GM18526 (cell line): ENCODE measurements around the gene ARHGAP19.

Source experiments
- POLR2A ChIP-seq: IDR thresholded peaks from 3 replicates; pipeline ENCODE4 v1.6.1; 2011; ENCODE audit not compliant: insufficient read length; ENCODE audit errors: extremely low read depth

Gene ARHGAP19

DNA sequence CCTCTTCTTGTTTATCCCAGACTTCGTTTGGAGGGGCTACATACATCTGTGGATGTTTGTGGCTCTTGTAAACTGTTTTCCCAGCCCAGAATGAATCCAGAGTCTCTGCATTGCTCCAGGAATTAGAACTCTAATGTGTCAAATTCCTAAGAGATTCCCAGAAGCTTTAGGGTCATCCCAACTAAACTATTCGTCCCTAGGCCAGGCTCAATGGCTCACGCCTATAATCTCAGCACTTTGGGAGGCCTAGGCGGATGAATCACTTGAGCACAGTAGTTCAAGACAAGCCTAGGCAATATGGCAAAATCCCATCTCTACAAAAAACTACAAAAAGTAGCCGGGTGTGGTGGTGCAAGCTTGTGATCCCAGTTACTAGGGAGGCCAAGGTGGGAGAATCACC lies 28.5 kb downstream of the ARHGAP19 start:
- TF ChIP-seq POLR2A = no peak

DNA sequence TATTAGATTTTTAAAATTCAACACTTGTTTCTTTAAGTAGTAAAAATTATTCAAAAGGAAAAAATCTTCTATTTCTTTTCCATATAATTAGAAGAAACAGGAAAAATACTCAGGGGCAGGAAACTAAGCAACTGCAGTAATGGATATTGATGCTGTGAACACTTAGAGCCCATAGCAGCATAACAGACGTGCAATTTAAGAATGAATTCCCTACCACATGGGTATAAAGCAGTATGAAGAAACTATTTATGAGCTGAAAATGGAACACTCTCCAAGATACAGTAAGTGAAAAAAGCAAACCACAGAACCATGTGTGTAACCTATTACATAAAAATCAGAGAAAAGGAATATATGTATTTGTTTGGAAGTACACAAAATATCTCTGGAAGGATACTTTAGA lies 30.8 kb downstream of the ARHGAP19 start:
- TF ChIP-seq POLR2A = no peak

DNA sequence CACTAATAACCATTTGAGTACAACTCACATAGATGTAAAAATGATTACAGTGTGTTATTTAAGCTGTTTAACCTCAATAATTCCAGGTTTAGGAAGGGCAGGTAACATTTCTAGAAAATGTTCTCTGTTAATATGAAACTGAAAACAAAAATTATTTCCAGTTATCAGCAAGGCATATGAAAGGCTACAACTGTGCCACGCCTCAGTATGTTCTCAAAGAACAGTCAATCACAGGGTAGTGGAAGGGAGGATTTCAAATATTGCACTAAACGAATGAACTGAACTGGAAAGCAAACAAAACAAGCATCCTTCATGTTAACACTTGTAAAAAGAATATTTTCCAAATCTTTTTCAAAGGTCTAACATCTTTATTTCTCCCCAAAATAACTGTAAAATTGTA lies 31.3 kb downstream of the ARHGAP19 start:
- no peak for TF ChIP-seq POLR2A

DNA sequence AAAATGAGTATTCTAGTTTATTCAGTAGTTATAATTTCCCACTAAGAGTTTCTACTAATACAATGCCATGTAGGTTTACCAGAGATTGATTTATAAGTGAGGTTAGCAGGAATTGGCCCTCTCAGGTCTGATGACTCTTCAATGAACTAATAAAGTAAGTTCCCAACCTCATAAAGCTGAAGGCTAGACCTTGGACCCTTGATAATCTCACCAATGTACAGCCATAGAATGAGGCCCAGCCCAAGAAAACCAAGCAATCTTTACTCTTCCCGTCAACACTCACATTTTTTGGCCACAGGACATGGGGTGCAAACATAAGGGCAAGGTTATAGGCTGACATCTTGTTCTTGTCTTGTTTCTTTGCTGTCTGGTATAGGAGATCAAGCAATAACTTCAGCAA lies 33.3 kb downstream of the ARHGAP19 start:
- TF ChIP-seq POLR2A = no peak

DNA sequence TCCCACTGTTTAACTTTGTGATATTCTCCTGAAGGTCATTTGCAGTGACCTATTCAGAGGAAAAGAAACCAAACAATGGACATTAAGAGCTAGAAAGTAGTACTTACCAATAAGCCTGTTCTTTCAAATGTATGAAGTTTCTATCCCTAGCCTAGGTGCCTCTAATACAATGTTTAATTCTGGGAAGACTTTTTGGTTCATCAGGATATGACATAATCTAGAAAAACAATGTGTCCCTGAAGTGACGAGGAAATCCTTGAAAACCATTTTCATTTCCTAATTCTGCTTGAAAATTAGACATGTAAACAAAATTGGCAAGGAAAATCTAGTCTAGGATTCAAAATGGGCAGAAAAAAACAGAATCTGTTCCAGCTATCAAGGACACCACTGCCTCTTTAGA lies 36.1 kb downstream of the ARHGAP19 start:
- no peak for TF ChIP-seq POLR2A

DNA sequence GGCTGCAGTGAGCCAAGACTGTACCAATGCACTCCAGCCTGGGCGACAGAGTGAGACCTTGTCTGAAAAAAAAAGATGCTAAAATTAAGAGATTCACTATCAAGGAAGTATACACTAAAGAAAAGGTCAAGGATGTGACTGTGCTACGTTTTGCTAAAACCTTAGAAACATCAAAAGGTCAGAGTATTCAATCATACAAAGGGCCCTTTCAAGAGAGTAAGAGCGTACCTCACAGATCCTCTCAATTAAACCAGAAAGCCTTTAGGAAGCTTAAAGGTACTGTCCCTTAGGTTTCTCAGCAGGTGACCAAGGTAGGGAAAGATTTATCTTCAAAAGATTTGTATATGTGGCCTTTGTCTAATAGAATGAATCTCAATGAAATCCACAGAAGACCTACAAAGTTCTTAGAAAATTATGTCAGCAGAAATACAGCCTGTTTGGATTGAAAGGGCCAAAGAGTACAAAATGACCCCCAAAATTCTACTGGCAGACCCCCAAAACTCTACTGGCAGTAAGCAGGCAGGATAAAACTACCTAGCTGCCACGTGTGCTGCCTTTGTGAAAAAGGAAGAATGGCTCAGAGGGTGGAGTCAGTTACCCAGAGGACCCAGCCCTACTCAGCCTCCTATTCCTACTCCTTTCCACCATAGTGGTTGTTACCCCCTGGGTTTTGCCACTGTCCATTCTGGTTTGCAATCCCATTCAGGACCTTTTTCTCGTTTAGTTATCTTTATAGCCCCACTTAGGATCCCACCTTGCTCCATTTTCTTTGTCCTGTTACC lies 36.7 kb downstream of the ARHGAP19 start:
- TF ChIP-seq POLR2A = no peak

DNA sequence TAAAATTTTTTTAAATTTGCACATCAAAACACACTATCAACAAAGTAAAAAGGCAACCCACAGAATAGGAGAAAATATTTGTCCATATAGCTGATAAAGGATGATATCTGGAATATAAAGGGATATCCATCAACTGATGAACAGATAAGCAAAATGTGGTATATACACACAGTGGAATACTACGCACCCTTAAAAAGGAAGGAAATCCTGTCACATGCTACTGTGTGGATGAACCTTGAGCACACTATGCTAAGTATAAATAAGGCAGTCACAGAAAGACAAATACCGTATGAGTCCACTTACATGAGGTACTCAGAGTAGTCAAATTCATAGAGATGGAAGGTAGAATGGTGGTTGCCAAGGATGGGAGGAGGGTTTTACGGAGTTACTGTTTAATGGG lies 37.7 kb downstream of the ARHGAP19 start:
- no peak for TF ChIP-seq POLR2A

DNA sequence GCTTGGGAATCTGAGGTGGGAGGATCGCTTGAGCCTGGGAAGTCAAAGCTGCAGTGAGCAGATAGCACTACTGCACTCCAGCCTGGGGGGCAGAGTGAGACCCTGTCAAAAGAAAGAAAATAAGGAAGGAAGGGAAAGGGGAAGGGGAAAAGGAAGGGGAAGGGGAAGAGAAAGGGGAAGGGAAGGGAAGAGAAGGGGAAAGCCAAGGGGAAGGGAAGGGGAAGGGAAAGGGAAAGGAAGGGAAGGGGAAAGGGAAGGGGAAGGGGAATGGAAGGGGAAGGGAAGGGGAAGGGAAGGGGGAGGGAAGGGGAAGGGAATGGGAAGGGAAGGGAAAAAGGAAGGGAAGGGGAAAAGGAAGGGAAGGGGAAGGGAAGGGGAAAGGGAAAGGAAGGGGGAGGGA lies 41.5 kb downstream of the ARHGAP19 start:
- TF ChIP-seq POLR2A = no peak

DNA sequence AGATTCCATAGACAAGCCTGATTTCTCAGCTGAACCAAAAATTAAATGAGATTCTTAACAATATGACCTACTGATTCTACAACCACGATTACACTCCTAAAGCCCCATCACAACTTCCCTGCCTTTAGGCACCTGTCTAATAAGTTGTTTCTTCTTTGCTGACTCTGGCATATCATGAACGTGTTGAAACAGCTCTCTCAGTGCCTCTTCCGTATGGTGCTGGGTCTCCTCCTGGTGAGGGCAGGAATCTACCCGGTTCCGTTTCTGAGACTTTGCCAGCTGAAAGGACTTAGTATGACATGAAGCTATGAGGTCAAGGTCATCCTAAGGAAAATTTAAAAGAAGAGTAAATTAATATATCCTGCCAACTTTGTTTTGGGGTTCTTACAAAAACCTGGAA lies 48.6 kb downstream of the ARHGAP19 start:
- no peak for TF ChIP-seq POLR2A

DNA sequence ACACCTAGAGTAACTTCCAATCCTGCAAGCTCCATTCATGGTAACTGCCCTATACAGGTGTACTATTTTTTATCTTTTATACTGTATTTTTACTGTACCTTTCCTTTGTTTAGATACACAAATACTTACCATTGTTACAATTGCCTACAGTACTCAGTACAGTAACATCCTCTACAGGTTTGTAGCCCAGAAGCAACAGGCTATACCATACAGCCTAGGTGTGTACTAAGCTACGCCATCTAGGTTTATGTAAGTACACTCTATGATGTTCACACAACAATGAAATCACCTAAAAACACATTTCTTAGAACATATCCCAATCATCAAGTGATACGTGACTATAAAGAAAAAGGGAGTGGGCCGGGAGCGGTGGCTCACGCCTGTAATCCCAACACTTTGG lies 53.6 kb downstream of the ARHGAP19 start:
- no peak for TF ChIP-seq POLR2A

DNA sequence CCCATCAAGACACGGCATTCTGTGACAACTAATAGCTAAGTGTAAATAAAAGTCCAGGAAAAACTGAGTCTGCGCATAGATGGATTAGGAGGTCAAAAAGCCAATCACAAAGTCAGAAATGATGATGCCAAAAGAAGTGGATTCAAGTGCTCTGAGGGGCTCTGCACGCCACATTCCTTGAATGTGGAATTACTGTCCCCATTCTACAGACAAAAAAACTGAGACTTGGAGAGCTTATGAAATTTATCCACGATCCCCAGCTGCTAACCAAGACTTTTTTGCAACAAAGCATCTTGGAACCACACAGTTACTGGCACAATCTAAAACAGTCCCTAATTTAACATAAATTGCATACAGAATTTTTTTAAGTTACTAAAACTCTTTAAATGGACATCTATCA lies 57.1 kb downstream of the ARHGAP19 start:
- TF ChIP-seq POLR2A = no peak

DNA sequence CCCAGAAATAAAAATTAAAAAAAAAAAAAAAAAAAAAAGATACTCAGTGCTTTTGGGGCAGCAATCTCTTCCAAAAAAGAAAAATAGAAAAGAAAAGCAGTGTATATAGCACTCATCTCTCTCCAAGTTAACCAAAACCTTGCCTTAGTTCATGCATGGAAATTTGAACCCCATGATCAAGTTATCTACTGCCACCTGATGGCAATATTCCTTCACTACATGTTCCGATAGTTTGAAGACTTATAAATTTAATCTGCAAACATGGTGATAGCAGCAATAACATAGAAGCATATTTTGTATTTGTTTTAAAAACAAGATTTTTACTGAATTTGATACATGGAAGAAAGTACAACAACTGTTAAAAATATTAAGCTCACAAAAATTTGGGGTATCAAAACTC lies 58.0 kb downstream of the ARHGAP19 start:
- no peak for TF ChIP-seq POLR2A

DNA sequence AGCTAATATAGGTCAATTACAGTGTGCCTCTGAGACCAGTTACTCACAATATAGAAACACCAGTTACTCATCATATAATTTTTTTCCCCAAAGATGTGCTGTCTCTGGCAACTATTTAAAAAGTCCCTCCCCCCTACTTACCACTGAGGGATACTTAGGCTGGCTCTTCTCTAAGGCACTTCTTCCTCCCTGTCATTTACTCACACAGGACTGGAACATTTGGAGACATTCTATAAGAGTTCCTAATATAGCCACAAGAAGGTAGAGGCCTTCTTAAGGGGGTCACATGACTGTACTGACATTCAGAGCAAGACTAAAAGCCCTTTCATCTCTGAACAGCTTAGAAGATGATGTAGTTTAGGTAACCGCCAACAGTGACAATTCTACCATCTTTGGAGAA lies 62.3 kb downstream of the ARHGAP19 start:
- no peak for TF ChIP-seq POLR2A

DNA sequence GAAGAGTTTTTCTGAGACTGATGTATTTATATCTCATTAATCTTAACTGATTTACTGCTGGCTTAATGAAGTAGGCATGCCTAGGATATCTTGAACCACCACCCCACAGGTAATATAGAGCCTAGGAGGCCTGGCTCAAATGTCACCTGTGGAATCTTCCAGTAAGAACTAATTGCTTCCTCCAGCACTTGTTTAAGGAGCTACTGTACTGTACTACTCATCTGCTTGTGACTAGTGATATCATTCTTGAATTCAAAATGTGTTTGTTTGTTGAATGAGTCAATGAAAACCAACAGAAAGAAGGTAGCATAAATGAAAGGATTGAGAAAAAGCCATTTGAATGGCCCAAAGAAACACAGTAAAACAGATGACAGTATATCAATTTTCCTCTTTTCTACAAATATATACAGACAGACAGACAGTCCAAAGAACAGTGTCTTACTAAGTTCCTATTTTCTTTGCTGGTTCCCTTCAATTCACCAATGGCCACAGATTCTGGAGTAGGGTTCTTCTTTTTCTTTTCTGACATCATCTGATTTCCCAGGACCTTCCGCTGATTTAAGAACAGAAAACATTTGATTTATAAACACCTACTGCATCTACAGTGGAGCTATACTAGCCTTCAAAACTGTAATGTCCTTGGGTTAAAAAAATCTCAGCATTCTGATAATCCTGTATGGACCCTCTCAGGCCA lies 63.0 kb downstream of the ARHGAP19 start:
- TF ChIP-seq POLR2A = no peak

DNA sequence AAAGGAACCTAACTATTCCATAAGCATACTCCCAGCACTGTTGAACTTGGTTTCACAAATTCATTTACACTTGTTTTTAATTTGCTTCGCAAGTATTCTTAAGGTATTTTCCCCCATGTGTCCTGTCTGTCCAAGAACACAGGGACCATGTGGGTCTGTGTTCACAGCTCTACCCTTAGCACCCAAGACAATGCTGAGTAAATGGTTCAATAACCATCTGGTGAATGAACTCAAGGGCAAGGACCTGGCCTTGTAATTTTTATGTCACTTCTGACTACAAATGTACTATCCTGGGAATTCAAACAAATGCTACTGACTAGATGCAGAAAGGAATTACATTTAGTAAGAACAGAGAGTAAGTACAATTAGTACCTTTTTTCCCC lies 63.7 kb downstream of the ARHGAP19 start:
- TF ChIP-seq POLR2A = no peak

DNA sequence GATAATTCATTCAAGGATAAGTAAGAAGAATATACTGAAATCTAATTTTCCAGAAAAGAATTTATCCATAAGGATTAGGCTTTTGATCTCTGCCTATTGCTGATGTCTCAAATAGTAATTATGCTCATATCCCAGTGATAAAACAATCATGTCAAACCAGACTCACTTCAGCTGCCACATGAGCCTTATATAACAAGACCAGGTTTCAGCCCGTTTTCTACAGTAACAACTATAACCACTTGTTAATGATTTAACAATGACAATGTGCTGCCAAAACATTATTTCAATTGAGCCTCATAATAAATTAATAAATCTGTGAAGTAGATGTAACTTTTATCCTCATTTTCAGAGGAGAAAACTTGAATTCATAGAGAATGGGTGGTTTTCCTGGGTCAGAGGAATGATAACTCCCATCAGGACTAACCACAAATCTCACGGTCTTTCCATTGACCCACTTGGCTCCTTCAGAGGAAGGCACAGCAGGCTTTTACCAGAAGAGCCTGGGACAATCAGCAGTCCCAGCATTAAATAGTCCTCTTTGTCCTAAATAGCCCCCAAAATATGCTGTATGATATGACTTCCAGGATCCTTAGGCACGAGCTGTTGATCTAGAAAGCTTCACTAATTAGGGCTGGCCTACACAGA lies 64.2 kb downstream of the ARHGAP19 start:
- TF ChIP-seq POLR2A = no peak
